GM13977 (cell line): ENCODE data around the gene CHMP5.

Source experiments
- DNase-seq: peaks from one replicate; pipeline ENCODE4 v3.0.0; 2012; ENCODE audit warnings: low spot score
- CTCF ChIP-seq: IDR thresholded peaks from 2 replicates; pipeline ENCODE4 v1.5.1; 2012; ENCODE audit warnings: mild to moderate bottlenecking, control low read depth; ENCODE audit not compliant: insufficient read depth; ENCODE audit errors: extremely low read depth, missing control alignments
- in situ Hi-C: fragments of 300-500 bp; cut with MboI; formaldehyde crosslinking; loops from one replicate; pipeline ENCODE4 v1.12.0; 2022; ENCODE audit warnings: low sequenced_read_pairs, low pct_unique_long_range_greater_than_20kb, mixed read lengths, inconsistent platforms; ENCODE audit not compliant: unreplicated experiment

Gene CHMP5

GRCh38 chr9:33225319-33226147, 39.3 kb upstream of the CHMP5 start:
- TF ChIP-seq CTCF: peak; percentile 57
- in situ Hi-C loops: loop anchor here (10.0 kb wide), 1 partner anchor 61 kb away; the partner anchor contains the start of gene B4GALT1
- DNase-seq: no peak

GRCh38 chr9:33227008-33227398, 37.8 kb upstream of the CHMP5 start:
- no peak for TF ChIP-seq CTCF
- in situ Hi-C loops: loop anchor here (10.0 kb wide), 1 partner anchor 62 kb away; the partner anchor contains the start of gene B4GALT1
- no peak for DNase-seq

- no peak for TF ChIP-seq CTCF
- DNase-seq: no peak
- in situ Hi-C loops: loop anchor here (10.0 kb wide), 1 partner anchor 63 kb away; the partner anchor contains the start of gene B4GALT1
These were observed 37.1 kb upstream of the CHMP5 start for GRCh38 chr9:33227741-33228140.

GRCh38 chr9:33228606-33229005, 36.2 kb upstream of the CHMP5 start:
- in situ Hi-C loops: loop anchor here (10.0 kb wide), 1 partner anchor 64 kb away; the partner anchor contains the start of gene B4GALT1
- DNase-seq: no peak
- no peak for TF ChIP-seq CTCF

GRCh38 chr9:33229359-33230114, 35.3 kb upstream of the CHMP5 start:
- no peak for DNase-seq
- peak; percentile 17 for TF ChIP-seq CTCF
- in situ Hi-C loops: loop anchor here (10.0 kb wide), 1 partner anchor 65 kb away; the partner anchor contains the start of gene B4GALT1

- DNase-seq: no peak
- in situ Hi-C loops: no loop called here
- TF ChIP-seq CTCF: no peak
These were observed 33.9 kb upstream of the CHMP5 start for GRCh38 chr9:33230756-33231622.
